ENCODE results near the gene EPHX1. TPM values are rescaled to one million over a fixed set of nuclear protein-coding genes. Genes with fewer than 3 reads are reported as not detected.
A peak's percentile ranks its signal among the peaks of the same experiment; 100 is the strongest.

The EPHX1 gene
- total RNA-seq, 4 donors from 2014 or later = 30.3 to 72.8 (median 53.7) TPM

DNA sequence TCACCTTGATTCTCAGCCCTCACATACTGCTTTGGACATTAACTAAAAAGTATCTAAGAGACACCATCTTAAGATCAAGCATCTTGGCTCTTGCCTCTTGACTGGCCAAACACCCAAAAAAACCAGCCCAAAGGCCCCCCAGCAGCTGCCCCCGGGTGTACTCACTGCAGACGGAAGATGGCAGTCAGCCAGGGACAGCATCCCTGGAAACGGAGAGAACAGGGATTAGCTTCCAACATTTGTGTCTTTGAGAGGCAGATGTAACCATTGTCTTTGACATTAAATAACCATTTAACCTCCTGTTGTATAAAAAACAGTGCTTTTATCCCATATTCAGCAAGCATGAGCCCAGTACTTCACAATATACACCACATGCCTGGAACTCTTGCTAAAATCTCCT is 61.0 kb downstream of the EPHX1 start:
- peaks cover 13% of the 10 kb centered on the region for H3K4me1 ChIP-seq

DNA sequence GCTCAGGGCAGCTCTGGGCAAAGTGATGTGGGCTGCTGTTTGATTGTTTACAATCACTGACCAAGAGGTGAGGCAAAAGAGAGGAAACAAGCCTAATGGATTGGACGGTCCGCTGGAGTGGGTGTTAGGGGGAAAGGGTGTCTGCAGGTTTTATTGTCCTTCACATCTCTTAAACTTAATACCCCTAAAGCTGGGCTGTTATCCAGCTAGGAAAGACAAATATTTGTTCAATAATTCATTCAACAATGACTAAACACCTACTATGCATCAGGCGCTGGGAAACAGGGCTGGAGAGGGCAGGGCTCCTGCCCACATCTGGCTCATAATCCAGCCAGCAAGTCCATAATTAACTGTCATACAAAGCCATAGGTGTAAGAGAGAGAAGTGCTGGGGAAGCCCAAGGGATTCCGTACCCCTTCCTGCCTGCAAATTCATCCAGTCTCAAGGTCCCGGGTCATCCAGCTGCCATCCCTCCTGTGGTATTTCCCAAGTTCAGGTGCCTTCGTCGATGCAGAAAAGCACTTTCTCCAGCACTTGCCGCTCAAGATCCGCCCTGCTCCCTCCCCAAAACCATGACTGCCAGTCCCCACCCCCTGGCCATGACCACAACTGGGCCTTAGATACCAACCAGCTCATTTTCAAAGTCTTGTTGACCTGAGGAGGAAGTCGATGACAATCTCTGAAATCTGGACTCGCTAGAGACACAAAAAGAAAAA is 61.6 kb downstream of the EPHX1 start:
- no peaks in the 10 kb centered on the region for H3K27me3 ChIP-seq
- H3K27ac ChIP-seq = no peak overlapping the region
- peaks cover 13% of the 10 kb centered on the region for H3K4me1 ChIP-seq
- H3K36me3 ChIP-seq = peaks cover 89% of the 10 kb centered on the region
- H3K9me3 ChIP-seq = no peaks in the 10 kb centered on the region
- 75% methylated on average over 11 of the region's 11 CpGs for WGBS
- H3K4me3 ChIP-seq = no peak overlapping the region
- DNase-seq (ENCODE audit: low spot score in 2 of 2) = no peak
- TF ChIP-seq POLR2AphosphoS5 (IDR thresholded peaks at IDR 0.05) (no peak), EP300 (IDR thresholded peaks at IDR 0.05) (no peak), POLR2A (IDR thresholded peaks at IDR 0.05) (no peak)
- TF ChIP-seq, protein P1, sequence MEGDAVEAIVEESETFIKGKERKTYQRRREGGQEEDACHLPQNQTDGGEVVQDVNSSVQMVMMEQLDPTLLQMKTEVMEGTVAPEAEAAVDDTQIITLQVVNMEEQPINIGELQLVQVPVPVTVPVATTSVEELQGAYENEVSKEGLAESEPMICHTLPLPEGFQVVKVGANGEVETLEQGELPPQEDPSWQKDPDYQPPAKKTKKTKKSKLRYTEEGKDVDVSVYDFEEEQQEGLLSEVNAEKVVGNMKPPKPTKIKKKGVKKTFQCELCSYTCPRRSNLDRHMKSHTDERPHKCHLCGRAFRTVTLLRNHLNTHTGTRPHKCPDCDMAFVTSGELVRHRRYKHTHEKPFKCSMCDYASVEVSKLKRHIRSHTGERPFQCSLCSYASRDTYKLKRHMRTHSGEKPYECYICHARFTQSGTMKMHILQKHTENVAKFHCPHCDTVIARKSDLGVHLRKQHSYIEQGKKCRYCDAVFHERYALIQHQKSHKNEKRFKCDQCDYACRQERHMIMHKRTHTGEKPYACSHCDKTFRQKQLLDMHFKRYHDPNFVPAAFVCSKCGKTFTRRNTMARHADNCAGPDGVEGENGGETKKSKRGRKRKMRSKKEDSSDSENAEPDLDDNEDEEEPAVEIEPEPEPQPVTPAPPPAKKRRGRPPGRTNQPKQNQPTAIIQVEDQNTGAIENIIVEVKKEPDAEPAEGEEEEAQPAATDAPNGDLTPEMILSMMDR (IDR thresholded peaks at IDR 0.05) = no peak

More for the DNA sequence above, 61.0 kb downstream of the EPHX1 start:
- Histone ChIP-seq H3K4me3 (no peak overlapping the region), H3K27me3 (no peaks in the 10 kb centered on the region), H3K27ac (no peak overlapping the region), H3K36me3 (peaks cover 90% of the 10 kb centered on the region), H3K9me3 (no peaks in the 10 kb centered on the region)
- 65% methylated on average over 3 of the region's 3 CpGs for WGBS
- no peak for DNase-seq (ENCODE audit: low spot score in 2 of 2)
- no peak for TF ChIP-seq POLR2AphosphoS5 (IDR thresholded peaks at IDR 0.05)
- TF ChIP-seq, protein P1 (IDR thresholded peaks at IDR 0.05) = no peak
- no peak for TF ChIP-seq EP300 (IDR thresholded peaks at IDR 0.05)
- no peak for TF ChIP-seq POLR2A (IDR thresholded peaks at IDR 0.05)

DNA sequence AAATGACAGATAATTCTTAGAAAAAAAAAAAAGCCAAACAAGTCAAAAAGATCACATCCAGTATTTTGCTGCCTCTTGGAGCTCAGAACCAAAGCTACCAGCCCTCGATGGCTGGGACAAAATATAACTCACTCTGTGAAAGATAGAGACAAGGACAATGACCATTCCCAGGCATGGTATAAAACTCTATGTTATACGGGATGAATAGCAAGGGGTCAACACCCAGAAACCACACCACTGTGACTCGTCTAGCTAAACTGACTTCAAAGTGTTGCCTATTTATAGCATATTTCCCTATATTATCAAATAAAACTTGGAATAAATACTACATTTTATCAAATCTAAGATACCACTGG is 62.1 kb downstream of the EPHX1 start:
- DNase-seq (ENCODE audit: low spot score in 2 of 2) = no peak
- Histone ChIP-seq H3K9me3 (no peaks in the 10 kb centered on the region), H3K27me3 (no peaks in the 10 kb centered on the region), H3K4me3 (no peak overlapping the region), H3K36me3 (peaks cover 89% of the 10 kb centered on the region), H3K4me1 (peaks cover 14% of the 10 kb centered on the region), H3K27ac (no peak overlapping the region)
- WGBS = 83% methylated on average over 3 of the region's 3 CpGs
- TF ChIP-seq, protein P1 (IDR thresholded peaks at IDR 0.05) = no peak
- TF ChIP-seq EP300 (IDR thresholded peaks at IDR 0.05) (no peak), POLR2AphosphoS5 (IDR thresholded peaks at IDR 0.05) (no peak), POLR2A (IDR thresholded peaks at IDR 0.05) (no peak)

DNA sequence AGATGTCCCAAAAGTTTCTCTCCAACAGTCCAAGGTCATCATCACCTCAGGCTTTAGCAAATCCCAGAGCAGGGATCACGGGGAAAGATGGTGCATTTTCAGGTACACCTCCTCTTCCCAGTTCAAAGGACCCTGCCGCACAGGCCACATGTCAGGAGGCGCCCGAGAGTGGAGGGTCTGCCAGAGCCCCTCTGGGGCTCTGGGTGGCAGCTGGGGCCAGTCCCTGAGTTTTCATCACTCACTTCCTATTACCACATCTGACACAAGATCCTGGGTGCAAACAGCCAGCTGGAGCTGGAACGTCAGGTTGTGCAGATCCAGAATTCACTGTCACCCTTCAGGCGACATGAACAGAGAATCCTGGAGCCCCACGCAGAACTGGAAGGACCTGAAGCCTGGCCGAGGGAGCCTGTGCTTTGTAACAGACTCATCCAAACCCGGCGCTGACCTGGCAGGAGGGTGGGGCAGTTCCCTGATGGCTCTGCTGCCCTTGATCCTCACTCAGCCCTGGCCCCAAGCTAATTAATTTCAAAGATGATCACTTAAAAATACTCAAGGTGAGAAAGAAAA is 63.4 kb downstream of the EPHX1 start:
- Histone ChIP-seq H3K4me1 (peaks cover 27% of the 10 kb centered on the region), H3K4me3 (no peak overlapping the region), H3K27me3 (no peaks in the 10 kb centered on the region), H3K27ac (no peak overlapping the region), H3K36me3 (peaks cover 82% of the 10 kb centered on the region), H3K9me3 (no peaks in the 10 kb centered on the region)
- 83% methylated on average over 9 of the region's 10 CpGs for WGBS
- DNase-seq (ENCODE audit: low spot score in 2 of 2) = no peak
- TF ChIP-seq EP300 (IDR thresholded peaks at IDR 0.05) = no peak
- TF ChIP-seq POLR2AphosphoS5 (IDR thresholded peaks at IDR 0.05) = no peak
- TF ChIP-seq, protein P1 (IDR thresholded peaks at IDR 0.05) = no peak
- TF ChIP-seq POLR2A (IDR thresholded peaks at IDR 0.05) = no peak

DNA sequence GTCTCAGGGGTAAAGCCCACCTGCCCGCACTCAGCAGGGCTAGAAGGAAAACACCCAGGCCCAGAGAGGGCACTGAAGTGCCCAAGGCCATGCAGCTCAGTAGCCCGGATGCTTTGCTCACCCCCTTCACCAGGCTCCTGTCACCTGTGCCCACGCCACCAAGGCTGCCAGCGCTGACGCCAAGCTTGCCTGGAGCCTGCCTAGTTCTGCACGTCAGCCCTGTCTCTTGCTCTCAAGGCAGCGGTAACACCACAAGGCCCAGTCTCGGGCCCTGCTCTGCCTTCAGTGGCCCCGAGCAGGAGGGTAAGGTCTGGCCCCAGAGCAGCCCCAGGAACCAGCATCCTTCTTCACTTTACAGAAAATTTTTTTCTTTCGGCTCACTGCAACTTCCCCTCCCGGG is 64.5 kb downstream of the EPHX1 start:
- H3K9me3 ChIP-seq = no peaks in the 10 kb centered on the region
- no peak for DNase-seq (ENCODE audit: low spot score in 2 of 2)
- peaks cover 71% of the 10 kb centered on the region for H3K36me3 ChIP-seq
- no peak overlapping the region for H3K4me3 ChIP-seq
- peaks cover 37% of the 10 kb centered on the region for H3K4me1 ChIP-seq
- no peaks in the 10 kb centered on the region for H3K27me3 ChIP-seq
- TF ChIP-seq POLR2A (IDR thresholded peaks at IDR 0.05) (no peak), EP300 (IDR thresholded peaks at IDR 0.05) (no peak), POLR2AphosphoS5 (IDR thresholded peaks at IDR 0.05) (no peak)
- TF ChIP-seq, protein P1 (IDR thresholded peaks at IDR 0.05) = no peak
- 93% methylated on average over 11 of the region's 11 CpGs for WGBS
- H3K27ac ChIP-seq = peak overlapping the region; percentile 51

Data from suprapubic skin (tissue), 4 donors.